HAP-1 (cell line): ENCODE measurements around the gene TTC28.

Experiments
- DNase-seq, 2 experiments: peaks; one replicate each; pipeline ENCODE4 v3.0.0-alpha.2; 2016 to 2020; ENCODE audit warnings: low spot score in 2 of 2
- H3K27me3 ChIP-seq: fragments of 250-450 bp; sonication (Bioruptor Pico); 2 replicates; pipeline ENCODE4 v1.5.1; 2020; ENCODE audit warnings: low read depth, mild to moderate bottlenecking, moderate library complexity
- H3K36me3 ChIP-seq: fragments of 250-450 bp; sonication (Bioruptor Pico); replicated peaks from 2 replicates; pipeline ENCODE4 v1.5.1; 2020; ENCODE audit warnings: mild to moderate bottlenecking
- H3K4me1 ChIP-seq: fragments of 250-450 bp; sonication (Bioruptor Pico); 2 replicates; pipeline ENCODE4 v1.5.1; 2020; ENCODE audit warnings: mild to moderate bottlenecking
- H3K4me3 ChIP-seq: fragments of 250-450 bp; sonication (Bioruptor Pico); 2 replicates; pipeline ENCODE4 v1.5.1; 2020; ENCODE audit warnings: mild to moderate bottlenecking, moderate library complexity
- H3K9me3 ChIP-seq: fragments of 250-450 bp; sonication (Bioruptor Pico); 2 replicates; pipeline ENCODE4 v1.5.1; 2020; ENCODE audit warnings: mild to moderate bottlenecking, moderate library complexity
- in situ Hi-C: fragments of 300-500 bp; cut with MboI; formaldehyde crosslinking; loops from 3 replicates; pipeline ENCODE4 v1.14.3; 2020; ENCODE audit warnings: low sequenced_read_pairs, inconsistent platforms, mixed read lengths

TTC28 gene

GRCh38 chr22:28013611-28014010 is 666.0 kb downstream of the TTC28 start:
- no peak for DNase-seq
- Histone ChIP-seq H3K36me3 (0 out of 2 replicates have a peak, but pooled peaks cover 3% of the 10 kb centered on the region), H3K4me3 (no peak overlapping the region), H3K9me3 (no peaks in the 10 kb centered on the region), H3K27me3 (no peaks in the 10 kb centered on the region), H3K4me1 (no peaks in the 10 kb centered on the region)
- in situ Hi-C loops: loop anchor here (25.0 kb wide), 1 partner anchor 824 kb away; no protein-coding TSS in a partner anchor

- Histone ChIP-seq H3K9me3 (no peaks in the 10 kb centered on the region), H3K27me3 (no peaks in the 10 kb centered on the region), H3K36me3 (0 out of 2 replicates have a peak, but pooled peaks cover 3% of the 10 kb centered on the region), H3K4me3 (no peak overlapping the region), H3K4me1 (no peaks in the 10 kb centered on the region)
- no peak for DNase-seq
- in situ Hi-C loops: loop anchor here (25.0 kb wide), 1 partner anchor 824 kb away; no protein-coding TSS in a partner anchor
Observed at GRCh38 chr22:28012832-28013460, 666.7 kb downstream of the TTC28 start.

GRCh38 chr22:28009272-28009827 is 670.3 kb downstream of the TTC28 start:
- Histone ChIP-seq H3K36me3 (0 out of 2 replicates have a peak, but pooled peaks cover 3% of the 10 kb centered on the region), H3K4me3 (no peak overlapping the region), H3K27me3 (no peaks in the 10 kb centered on the region), H3K4me1 (no peaks in the 10 kb centered on the region), H3K9me3 (no peaks in the 10 kb centered on the region)
- DNase-seq: peak; percentile 57 to 88
- in situ Hi-C loops: loop anchor here (5.0 to 25.0 kb wide), 3 partner anchors 122 to 1255 kb away; no protein-coding TSS in a partner anchor

GRCh38 chr22:28008649-28009048 is 671.0 kb downstream of the TTC28 start:
- in situ Hi-C loops: loop anchor here (5.0 to 25.0 kb wide), 3 partner anchors 121 to 1254 kb away; no protein-coding TSS in a partner anchor
- H3K9me3 ChIP-seq: no peaks in the 10 kb centered on the region

GRCh38 chr22:28008056-28008455 is 671.6 kb downstream of the TTC28 start:
- in situ Hi-C loops: loop anchor here (5.0 to 25.0 kb wide), 3 partner anchors 121 to 1253 kb away; no protein-coding TSS in a partner anchor
- Histone ChIP-seq H3K4me3 (no peak overlapping the region), H3K4me1 (no peaks in the 10 kb centered on the region), H3K36me3 (0 out of 2 replicates have a peak, but pooled peaks cover 3% of the 10 kb centered on the region), H3K27me3 (no peaks in the 10 kb centered on the region), H3K9me3 (no peaks in the 10 kb centered on the region)
- no peak for DNase-seq

More at GRCh38 chr22:28008649-28009048, 671.0 kb downstream of the TTC28 start:
- no peak for DNase-seq
- 0 out of 2 replicates have a peak, but pooled peaks cover 3% of the 10 kb centered on the region for H3K36me3 ChIP-seq
- H3K27me3 ChIP-seq: no peaks in the 10 kb centered on the region
- no peaks in the 10 kb centered on the region for H3K4me1 ChIP-seq
- H3K4me3 ChIP-seq: no peak overlapping the region

- in situ Hi-C loops: loop anchor here (5.0 to 25.0 kb wide), 3 partner anchors 119 to 1251 kb away; no protein-coding TSS in a partner anchor
- no peak for DNase-seq
- Histone ChIP-seq H3K27me3 (no peaks in the 10 kb centered on the region), H3K9me3 (no peaks in the 10 kb centered on the region), H3K4me1 (no peaks in the 10 kb centered on the region), H3K4me3 (no peak overlapping the region), H3K36me3 (0 out of 2 replicates have a peak, but pooled peaks cover 3% of the 10 kb centered on the region)
Observed at GRCh38 chr22:28006271-28006670, 673.4 kb downstream of the TTC28 start.

- H3K36me3 ChIP-seq: 0 out of 2 replicates have a peak, but pooled peaks cover 3% of the 10 kb centered on the region
- in situ Hi-C loops: loop anchor here (5.0 to 25.0 kb wide), 3 partner anchors 118 to 1251 kb away; no protein-coding TSS in a partner anchor
- H3K27me3 ChIP-seq: no peaks in the 10 kb centered on the region
- H3K9me3 ChIP-seq: no peaks in the 10 kb centered on the region
- no peak for DNase-seq
- no peaks in the 10 kb centered on the region for H3K4me1 ChIP-seq
- no peak overlapping the region for H3K4me3 ChIP-seq
Observed at GRCh38 chr22:28005513-28005912, 674.1 kb downstream of the TTC28 start.

GRCh38 chr22:28004021-28004420 is 675.6 kb downstream of the TTC28 start:
- H3K4me3 ChIP-seq: no peak overlapping the region
- H3K27me3 ChIP-seq: no peaks in the 10 kb centered on the region
- H3K9me3 ChIP-seq: no peaks in the 10 kb centered on the region
- in situ Hi-C loops: loop anchor here (10.0 to 25.0 kb wide), 2 partner anchors 833 to 1249 kb away; no protein-coding TSS in a partner anchor
- no peak for DNase-seq
- no peaks in the 10 kb centered on the region for H3K4me1 ChIP-seq
- 0 out of 2 replicates have a peak, but pooled peaks cover 1% of the 10 kb centered on the region for H3K36me3 ChIP-seq

GRCh38 chr22:28002863-28003565 is 676.6 kb downstream of the TTC28 start:
- Histone ChIP-seq H3K36me3 (0 out of 2 replicates have a peak, but pooled peaks cover 5% of the 10 kb centered on the region), H3K4me3 (no peak overlapping the region), H3K9me3 (no peaks in the 10 kb centered on the region), H3K27me3 (no peaks in the 10 kb centered on the region), H3K4me1 (no peaks in the 10 kb centered on the region)
- no peak for DNase-seq
- in situ Hi-C loops: loop anchor here (10.0 to 25.0 kb wide), 2 partner anchors 834 to 1248 kb away; no protein-coding TSS in a partner anchor

GRCh38 chr22:28002181-28002700 is 677.4 kb downstream of the TTC28 start:
- no peaks in the 10 kb centered on the region for H3K27me3 ChIP-seq
- H3K4me3 ChIP-seq: no peak overlapping the region
- no peaks in the 10 kb centered on the region for H3K9me3 ChIP-seq
- in situ Hi-C loops: loop anchor here (10.0 to 25.0 kb wide), 2 partner anchors 835 to 1247 kb away; no protein-coding TSS in a partner anchor
- no peaks in the 10 kb centered on the region for H3K4me1 ChIP-seq
- H3K36me3 ChIP-seq: 0 out of 2 replicates have a peak, but pooled peaks cover 5% of the 10 kb centered on the region
- DNase-seq: no peak

GRCh38 chr22:28001171-28001835 is 678.3 kb downstream of the TTC28 start:
- 0 out of 2 replicates have a peak, but pooled peaks cover 5% of the 10 kb centered on the region for H3K36me3 ChIP-seq
- no peaks in the 10 kb centered on the region for H3K27me3 ChIP-seq
- DNase-seq: no peak
- no peak overlapping the region for H3K4me3 ChIP-seq
- H3K4me1 ChIP-seq: no peaks in the 10 kb centered on the region
- in situ Hi-C loops: loop anchor here (10.0 to 25.0 kb wide), 2 partner anchors 836 to 1247 kb away; no protein-coding TSS in a partner anchor
- no peaks in the 10 kb centered on the region for H3K9me3 ChIP-seq

- Histone ChIP-seq H3K9me3 (no peaks in the 10 kb centered on the region), H3K4me1 (no peaks in the 10 kb centered on the region), H3K36me3 (0 out of 2 replicates have a peak, but pooled peaks cover 7% of the 10 kb centered on the region), H3K27me3 (no peaks in the 10 kb centered on the region), H3K4me3 (no peak overlapping the region)
- no peak for DNase-seq
- in situ Hi-C loops: loop anchor here (10.0 to 25.0 kb wide), 2 partner anchors 837 to 1246 kb away; no protein-coding TSS in a partner anchor
Observed at GRCh38 chr22:28000361-28000760, 679.3 kb downstream of the TTC28 start.
